Fibroblast of lung (primary cell): ENCODE measurements around the gene MRGPRX1. TPM values are rescaled to one million over a fixed set of nuclear protein-coding genes. Genes with fewer than 3 reads are reported as not detected.

Experiments used
- DNase-seq, 2 donors: peaks; one replicate each; pipeline versions ENCODE4 v3.0.0 to v3.0.0-alpha.2; 2010; ENCODE audit warnings: low read depth in 2 of 2
- H2AFZ ChIP-seq: 2 replicates; pipeline ENCODE4 v1.5.1; 2012; ENCODE audit warnings: low read length, control low read depth, inconsistent platforms
- H3K27ac ChIP-seq: 2 replicates; pipeline ENCODE4 v1.5.1; 2011; ENCODE audit warnings: low read length, control low read depth; ENCODE audit not compliant: insufficient read depth
- H3K27me3 ChIP-seq: 2 replicates; pipeline ENCODE4 v1.5.1; 2011; ENCODE audit warnings: mild to moderate bottlenecking, low read length; ENCODE audit not compliant: control insufficient read depth, insufficient read depth
- H3K36me3 ChIP-seq: 2 replicates; pipeline ENCODE4 v1.5.1; 2011; ENCODE audit warnings: low read length; ENCODE audit not compliant: control insufficient read depth, insufficient read depth
- H3K4me1 ChIP-seq: 2 replicates; pipeline ENCODE4 v1.5.1; 2011; ENCODE audit warnings: low read length; ENCODE audit not compliant: control insufficient read depth, insufficient read depth; ENCODE audit errors: extremely low read depth
- H3K4me2 ChIP-seq: 2 replicates; pipeline ENCODE4 v1.5.1; 2011; ENCODE audit warnings: low read length, control low read depth; ENCODE audit not compliant: insufficient read depth; ENCODE audit errors: extremely low read depth
- H3K4me3 ChIP-seq, 4 experiments: fragments of 200-600 bp in 1 of 4; sonication (generic) in 1 of 4; replicated peaks in 1 of 4; 2 replicates each; pipeline ENCODE4 v1.5.1; 2011 to 2016; ENCODE audit warnings: low read length in 4 of 4, low read depth in 3 of 4, mild to moderate bottlenecking in 3 of 4, control low read depth in 2 of 4, inconsistent platforms in 1 of 4, mixed read lengths in 1 of 4; ENCODE audit not compliant: insufficient read depth in 1 of 4; ENCODE audit errors: control extremely low read depth in 1 of 4
- H3K79me2 ChIP-seq: 2 replicates; pipeline ENCODE4 v1.5.1; 2012; ENCODE audit warnings: mild to moderate bottlenecking, low read length, inconsistent platforms; ENCODE audit not compliant: control insufficient read depth, insufficient read depth
- H3K9ac ChIP-seq: 2 replicates; pipeline ENCODE4 v1.5.1; 2011; ENCODE audit warnings: mild to moderate bottlenecking, low read length, control low read depth; ENCODE audit not compliant: insufficient read depth
- H3K9me3 ChIP-seq: 2 replicates; pipeline ENCODE4 v1.5.1; 2012; ENCODE audit warnings: low read depth, low read length; ENCODE audit not compliant: control insufficient read depth, insufficient read depth
- H4K20me1 ChIP-seq: 2 replicates; pipeline ENCODE4 v1.5.1; 2011; ENCODE audit warnings: low read length; ENCODE audit not compliant: control insufficient read depth, insufficient read depth; ENCODE audit errors: extremely low read depth
- EZH2 ChIP-seq: IDR thresholded peaks from 2 replicates; pipeline ENCODE4 v1.5.1; 2012; ENCODE audit warnings: low read length, control low read depth, mild to moderate bottlenecking; ENCODE audit errors: missing control alignments
- polyA plus RNA-seq, 2 donors: library from polyadenylated mRNA; depleted of rRNA in 1 of 2; stranded (reverse) in 1 of 2; unstranded in 1 of 2; fragments of >200 nt; gene quantifications; 2 replicates each; pipeline ENCODE4 v1.2.1, GENCODE V29; 2011 to 2012; ENCODE audit warnings: missing spikeins in 1 of 2
- total RNA-seq: library from RNA; depleted of rRNA; stranded (reverse); fragments of >200 nt; gene quantifications from 2 replicates; pipeline ENCODE4 v1.2.1, GENCODE V29; 2014
- TF ChIP-seq, protein P1 (sequence below), 2 donors: IDR thresholded peaks in 1 of 2; conservative IDR thresholded peaks in 1 of 2; 1 replicate in 1 of 2; 2 replicates in 1 of 2; pipeline ENCODE4 v1.5.1; 2011 to 2012; ENCODE audit warnings: low read length in 2 of 2, control low read depth in 1 of 2, inconsistent platforms in 1 of 2, low read depth in 1 of 2, mild to moderate bottlenecking in 1 of 2

MRGPRX1 gene
- total and polyA plus RNA-seq, 2 donors (not counting 1 experiment from before 2014, with no cell fraction given) = not detected

DNA sequence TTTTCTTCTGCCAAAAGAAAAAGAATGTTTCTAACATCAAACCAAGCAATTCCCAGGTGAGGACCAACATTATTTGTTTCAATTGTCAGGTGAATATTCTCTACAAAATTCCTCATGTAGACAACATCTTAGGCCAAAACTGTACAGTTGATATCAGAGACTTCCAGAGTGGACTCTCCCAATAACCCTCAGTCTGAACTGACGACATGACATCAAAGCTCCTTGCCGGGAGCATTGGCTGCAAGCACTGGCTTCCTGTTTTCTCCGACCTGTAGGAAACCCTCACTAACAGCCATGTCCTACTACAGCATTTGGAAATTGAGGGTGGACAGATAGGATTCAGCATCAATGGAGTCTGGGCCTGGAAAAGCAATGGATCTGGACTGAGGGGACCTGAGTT, 30.5 kb upstream of the MRGPRX1 start:
- DNase-seq = no peak
- Histone ChIP-seq H3K36me3 (no peaks in the 10 kb centered on the region), H2AFZ (no peak overlapping the region), H4K20me1 (no peaks in the 10 kb centered on the region), H3K27me3 (no peaks in the 10 kb centered on the region), H3K4me1 (no peaks in the 10 kb centered on the region), H3K9ac (no peak overlapping the region), H3K27ac (no peak overlapping the region), H3K4me3 (no peak overlapping the region), H3K79me2 (no peaks in the 10 kb centered on the region), H3K9me3 (no peaks in the 10 kb centered on the region), H3K4me2 (no peak overlapping the region)
- TF ChIP-seq, protein P1, sequence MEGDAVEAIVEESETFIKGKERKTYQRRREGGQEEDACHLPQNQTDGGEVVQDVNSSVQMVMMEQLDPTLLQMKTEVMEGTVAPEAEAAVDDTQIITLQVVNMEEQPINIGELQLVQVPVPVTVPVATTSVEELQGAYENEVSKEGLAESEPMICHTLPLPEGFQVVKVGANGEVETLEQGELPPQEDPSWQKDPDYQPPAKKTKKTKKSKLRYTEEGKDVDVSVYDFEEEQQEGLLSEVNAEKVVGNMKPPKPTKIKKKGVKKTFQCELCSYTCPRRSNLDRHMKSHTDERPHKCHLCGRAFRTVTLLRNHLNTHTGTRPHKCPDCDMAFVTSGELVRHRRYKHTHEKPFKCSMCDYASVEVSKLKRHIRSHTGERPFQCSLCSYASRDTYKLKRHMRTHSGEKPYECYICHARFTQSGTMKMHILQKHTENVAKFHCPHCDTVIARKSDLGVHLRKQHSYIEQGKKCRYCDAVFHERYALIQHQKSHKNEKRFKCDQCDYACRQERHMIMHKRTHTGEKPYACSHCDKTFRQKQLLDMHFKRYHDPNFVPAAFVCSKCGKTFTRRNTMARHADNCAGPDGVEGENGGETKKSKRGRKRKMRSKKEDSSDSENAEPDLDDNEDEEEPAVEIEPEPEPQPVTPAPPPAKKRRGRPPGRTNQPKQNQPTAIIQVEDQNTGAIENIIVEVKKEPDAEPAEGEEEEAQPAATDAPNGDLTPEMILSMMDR (conservative IDR thresholded peaks at IDR 0.05 in 1 of 2, IDR thresholded peaks at IDR 0.05 in 1 of 2; ENCODE audit: low read depth in 1 of 2, low read length in 2 of 2) = no peak
- no peak for TF ChIP-seq EZH2

- H3K9ac ChIP-seq = no peak overlapping the region
- no peaks in the 10 kb centered on the region for H3K79me2 ChIP-seq
- H4K20me1 ChIP-seq = no peaks in the 10 kb centered on the region
- no peaks in the 10 kb centered on the region for H3K4me1 ChIP-seq
- H3K36me3 ChIP-seq = no peaks in the 10 kb centered on the region
- H3K27ac ChIP-seq = no peak overlapping the region
- no peaks in the 10 kb centered on the region for H3K27me3 ChIP-seq
- H3K4me2 ChIP-seq = no peak overlapping the region
- no peak overlapping the region for H2AFZ ChIP-seq
- no peak for DNase-seq
- H3K9me3 ChIP-seq = no peaks in the 10 kb centered on the region
- TF ChIP-seq EZH2 = no peak
- TF ChIP-seq, protein P1 (conservative IDR thresholded peaks at IDR 0.05 in 1 of 2, IDR thresholded peaks at IDR 0.05 in 1 of 2; ENCODE audit: low read depth in 1 of 2, low read length in 2 of 2) = no peak
- no peak overlapping the region for H3K4me3 ChIP-seq
These were observed 19.2 kb upstream of the MRGPRX1 start for GRCh38 chr11:18958221-18958910.

GRCh38 chr11:18956630-18957029, 17.4 kb upstream of the MRGPRX1 start:
- H3K79me2 ChIP-seq = no peaks in the 10 kb centered on the region
- no peaks in the 10 kb centered on the region for H4K20me1 ChIP-seq
- H3K27me3 ChIP-seq = no peaks in the 10 kb centered on the region
- no peak overlapping the region for H3K4me3 ChIP-seq
- H3K4me1 ChIP-seq = no peaks in the 10 kb centered on the region
- no peak for DNase-seq
- TF ChIP-seq, protein P1 (conservative IDR thresholded peaks at IDR 0.05 in 1 of 2, IDR thresholded peaks at IDR 0.05 in 1 of 2; ENCODE audit: low read depth in 1 of 2, low read length in 2 of 2) = no peak
- H3K27ac ChIP-seq = no peak overlapping the region
- H3K9me3 ChIP-seq = no peaks in the 10 kb centered on the region
- H2AFZ ChIP-seq = no peak overlapping the region
- no peak overlapping the region for H3K4me2 ChIP-seq
- no peaks in the 10 kb centered on the region for H3K36me3 ChIP-seq
- H3K9ac ChIP-seq = no peak overlapping the region
